Omental fat pad (tissue), 4 donors: ENCODE results near the gene CDC6. TPM values are rescaled to one million over a fixed set of nuclear protein-coding genes. Genes with fewer than 3 reads are reported as not detected.
A peak's percentile ranks its signal among the peaks of the same experiment; 100 is the strongest.

ENCODE experiments used
- ATAC-seq: fragments of 150-250 bp; one replicate; pipeline ENCODE4 v1.9.1; 2016; ENCODE audit warnings: mild to moderate bottlenecking, moderate library complexity; ENCODE audit not compliant: low FRiP score
- DNase-seq: peaks from one replicate; pipeline ENCODE4 v3.0.0-alpha.2; 2019; ENCODE audit warnings: low spot score
- CTCF ChIP-seq, 3 donors: fragments of 450-650 bp; IDR thresholded peaks; one replicate each; pipeline ENCODE4 v1.5.1; 2016 to 2017; ENCODE audit warnings: antibody characterized with exemption in 3 of 3, mild to moderate bottlenecking in 3 of 3, moderate library complexity in 2 of 3
- total RNA-seq, 4 donors: library from RNA; depleted of rRNA; stranded (reverse); fragments of >200 nt; gene quantifications; one replicate each; pipeline ENCODE4 v1.1.0, GENCODE V29; 2016

The CDC6 gene
- total RNA-seq, 4 donors from 2014 or later = 0.56 to 4.3 (median 1.7) TPM

GRCh38 chr17:40319651-40320540 lies 32.2 kb downstream of the CDC6 start:
- TF ChIP-seq CTCF (IDR thresholded peaks at IDR 0.05) = no peak
- peak; percentile 55 for DNase-seq
- ATAC-seq = no peak

GRCh38 chr17:40320756-40321523 lies 33.3 kb downstream of the CDC6 start:
- no peak for TF ChIP-seq CTCF (IDR thresholded peaks at IDR 0.05)
- ATAC-seq (no peak), DNase-seq (peak; percentile 23)

GRCh38 chr17:40321524-40321929 lies 33.8 kb downstream of the CDC6 start:
- DNase-seq (no peak), ATAC-seq (no peak)
- no peak for TF ChIP-seq CTCF (IDR thresholded peaks at IDR 0.05)

- ATAC-seq (no peak), DNase-seq (no peak)
- TF ChIP-seq CTCF (IDR thresholded peaks at IDR 0.05) = no peak
Observed at GRCh38 chr17:40321961-40322357, 34.3 kb downstream of the CDC6 start.

GRCh38 chr17:40322358-40323315 lies 35.0 kb downstream of the CDC6 start:
- no peak for TF ChIP-seq CTCF (IDR thresholded peaks at IDR 0.05)
- no peak for DNase-seq
- no peak for ATAC-seq
